ENCODE data around the gene ITGAL.

GRCh38 chr16:30511509-30511908, 39.0 kb downstream of the ITGAL start:
- TF ChIP-seq CTCF (IDR thresholded peaks at IDR 0.05) (no peak), ZFX (IDR thresholded peaks at IDR 0.05; ENCODE audit: borderline replicate concordance) (no peak)

Measured in 22Rv1 (cell line).